H1 (cell line): ENCODE data around the gene CD34. TPM values are rescaled to one million over a fixed set of nuclear protein-coding genes. Genes with fewer than 3 reads are reported as not detected.

Experiments
- CTCF ChIA-PET: fragments of 300-600 bp; sonication (Branson Sonifier 250); formaldehyde crosslinking; loops from one replicate; lab custom pipeline; 2021; ENCODE audit not compliant: partially characterized antibody; lab: Charles Lee
- POLR2A ChIA-PET: fragments of 300-600 bp; sonication (Branson Sonifier 250); formaldehyde crosslinking; loops from one replicate; lab custom pipeline; 2021; ENCODE audit warnings: inconsistent platforms; ENCODE audit not compliant: partially characterized antibody; lab: Charles Lee
- DNase-seq, 2 experiments: peaks; one replicate each; pipeline versions ENCODE4 v3.0.0 to v3.0.0-alpha.2; 2010 to 2022; ENCODE audit warnings: low spot score in 2 of 2, low read depth in 1 of 2, mixed read lengths in 1 of 2
- FAIRE-seq: peaks from 2 replicates; lab custom pipeline; 2011; peaks lifted over from hg19 to GRCh38; lab: Jason Lieb, UNC
- H2AFZ ChIP-seq: 2 replicates; pipeline ENCODE4 v1.8.1; 2012; ENCODE audit warnings: low read length, inconsistent platforms
- H2AK5ac ChIP-seq: 2 replicates; pipeline ENCODE4 v1.6.1; 2013; ENCODE audit warnings: low read depth, low read length
- H2BK120ac ChIP-seq: replicated peaks from 2 replicates; pipeline ENCODE3; 2013; ENCODE audit warnings: low read depth, low read length, inconsistent platforms
- H2BK12ac ChIP-seq: 2 replicates; pipeline ENCODE4 v1.6.1; 2013; ENCODE audit warnings: low read depth, low read length
- H2BK15ac ChIP-seq: 2 replicates; pipeline ENCODE4 v1.6.1; 2013; ENCODE audit warnings: low read length
- H2BK20ac ChIP-seq: 2 replicates; pipeline ENCODE4 v1.6.1; 2013; ENCODE audit warnings: low read length
- H2BK5ac ChIP-seq: 2 replicates; pipeline ENCODE4 v1.6.1; 2013; ENCODE audit warnings: low read depth, low read length
- H3K14ac ChIP-seq: 2 replicates; pipeline ENCODE4 v1.6.1; 2013; ENCODE audit warnings: inconsistent platforms; ENCODE audit not compliant: insufficient read length
- H3K18ac ChIP-seq: 2 replicates; pipeline ENCODE4 v1.6.1; 2013; ENCODE audit warnings: low read length; ENCODE audit errors: extremely low read depth
- H3K23ac ChIP-seq: 2 replicates; pipeline ENCODE4 v1.6.1; 2013; ENCODE audit warnings: inconsistent platforms; ENCODE audit not compliant: insufficient read length
- H3K23me2 ChIP-seq: 2 replicates; pipeline ENCODE4 v1.6.1; 2013; ENCODE audit warnings: low read depth, low read length
- H3K27ac ChIP-seq: 2 replicates; pipeline ENCODE4 v1.6.1; 2011; ENCODE audit warnings: low read depth, low read length, inconsistent platforms
- H3K27me3 ChIP-seq, 4 experiments: replicated peaks in 1 of 4; 1 replicate in 1 of 4; 2 replicates in 3 of 4; pipeline versions ENCODE4 v1.6.1 to v1.8.1; 2011 to 2013; ENCODE audit warnings: low read length in 3 of 4, mild to moderate bottlenecking in 3 of 4, inconsistent platforms in 2 of 4, mixed read lengths in 2 of 4, moderate library complexity in 1 of 4; ENCODE audit not compliant: control insufficient read depth in 3 of 4, insufficient read depth in 3 of 4; ENCODE audit errors: extremely low read depth in 1 of 4
- H3K36me3 ChIP-seq, 4 experiments: 2 replicates each; pipeline versions ENCODE4 v1.6.1 to v1.8.1; 2011 to 2013; ENCODE audit warnings: mild to moderate bottlenecking in 4 of 4, low read length in 3 of 4, moderate library complexity in 2 of 4, control low read depth in 1 of 4, inconsistent platforms in 1 of 4; ENCODE audit not compliant: insufficient read depth in 4 of 4, control insufficient read depth in 2 of 4
- H3K4ac ChIP-seq: replicated peaks from 2 replicates; pipeline ENCODE3; 2013; ENCODE audit warnings: low read length, low read depth, mixed read lengths, inconsistent platforms; ENCODE audit not compliant: insufficient read length
- H3K4me1 ChIP-seq, 4 experiments: replicated peaks in 1 of 4; 1 replicate in 1 of 4; 2 replicates in 3 of 4; pipeline versions ENCODE4 v1.6.1 to v1.8.1; 2011 to 2013; ENCODE audit warnings: low read length in 3 of 4, inconsistent platforms in 2 of 4, mixed read lengths in 1 of 4; ENCODE audit not compliant: insufficient read depth in 4 of 4, control insufficient read depth in 3 of 4
- H3K4me2 ChIP-seq, 2 experiments: 2 replicates each; pipeline versions ENCODE4 v1.6.1 to v1.8.1; 2011 to 2013; ENCODE audit warnings: low read depth in 2 of 2, low read length in 2 of 2, control low read depth in 1 of 2, inconsistent platforms in 1 of 2, mild to moderate bottlenecking in 1 of 2; ENCODE audit not compliant: insufficient read depth in 1 of 2
- H3K4me3 ChIP-seq, 4 experiments: fragments of 200-600, 300-600 bp in 1 of 4; sonication (generic), shearing (Covaris generic), sonication (Bioruptor Twin) in 1 of 4; 2 replicates each; pipeline versions ENCODE4 v1.5.1 to v1.8.1; 2011 to 2016; ENCODE audit warnings: low read length in 4 of 4, low read depth in 3 of 4, control low read depth in 2 of 4, inconsistent platforms in 2 of 4, mild to moderate bottlenecking in 2 of 4, mixed read lengths in 1 of 4, moderate library complexity in 1 of 4; ENCODE audit not compliant: insufficient read depth in 2 of 4; ENCODE audit errors: extremely low read depth in 1 of 4
- H3K56ac ChIP-seq: replicated peaks from 2 replicates; pipeline ENCODE3; 2013; ENCODE audit warnings: low read depth, mild to moderate bottlenecking, mixed read lengths, low read length, inconsistent platforms; ENCODE audit not compliant: insufficient read length
- H3K79me1 ChIP-seq: 2 replicates; pipeline ENCODE4 v1.6.1; 2013; ENCODE audit warnings: low read depth, low read length, control low read depth
- H3K79me2 ChIP-seq, 2 experiments: 2 replicates each; pipeline versions ENCODE4 v1.6.1 to v1.8.1; 2012 to 2013; ENCODE audit warnings: low read length in 2 of 2, mild to moderate bottlenecking in 2 of 2, inconsistent platforms in 1 of 2; ENCODE audit not compliant: insufficient read depth in 2 of 2, control insufficient read depth in 1 of 2
- H3K9ac ChIP-seq, 4 experiments: replicated peaks in 1 of 4; 1 replicate in 1 of 4; 2 replicates in 3 of 4; pipeline versions ENCODE4 v1.6.1 to v1.8.1; 2011 to 2013; ENCODE audit warnings: low read depth in 3 of 4, low read length in 3 of 4, control low read depth in 2 of 4, mild to moderate bottlenecking in 2 of 4, moderate library complexity in 2 of 4, inconsistent platforms in 1 of 4; ENCODE audit errors: extremely low read depth in 1 of 4
- H3K9me3 ChIP-seq, 2 experiments: 2 replicates each; pipeline versions ENCODE4 v1.6.1 to v1.8.1; 2012 to 2013; ENCODE audit warnings: mild to moderate bottlenecking in 2 of 2, moderate library complexity in 2 of 2, control low read depth in 1 of 2, inconsistent platforms in 1 of 2, low read depth in 1 of 2, low read length in 1 of 2, mixed read lengths in 1 of 2; ENCODE audit not compliant: insufficient read depth in 2 of 2
- H4K20me1 ChIP-seq, 2 experiments: replicated peaks in 1 of 2; 2 replicates each; pipeline versions ENCODE3 to v1.8.1; 2011 to 2013; ENCODE audit warnings: inconsistent platforms in 2 of 2, low read length in 2 of 2, mild to moderate bottlenecking in 1 of 2; ENCODE audit not compliant: insufficient read depth in 2 of 2, control insufficient read depth in 1 of 2
- H4K5ac ChIP-seq: 2 replicates; pipeline ENCODE4 v1.6.1; 2013; ENCODE audit warnings: low read length, low read depth, mixed read lengths, inconsistent platforms; ENCODE audit not compliant: insufficient read length
- H4K8ac ChIP-seq: 2 replicates; pipeline ENCODE4 v1.8.0; 2013; ENCODE audit warnings: mild to moderate bottlenecking, moderate library complexity, low read length, inconsistent platforms; ENCODE audit not compliant: insufficient read depth; ENCODE audit errors: extremely low read depth
- H4K91ac ChIP-seq: replicated peaks from 2 replicates; pipeline ENCODE3; 2013; ENCODE audit warnings: low read length, mixed read lengths, inconsistent platforms; ENCODE audit not compliant: insufficient read length
- CBX8 ChIP-seq: fragments of 300-800, 300-1000 bp; sonication (generic); IDR thresholded peaks from 2 replicates; pipeline ENCODE4 v1.7.1; 2016; ENCODE audit warnings: low read depth, low read length, borderline replicate concordance
- HDAC6 ChIP-seq: IDR thresholded peaks from one replicate; pipeline ENCODE4 v1.7.1; 2012; ENCODE audit warnings: low read depth, mild to moderate bottlenecking, inconsistent platforms, low read length, moderate library complexity
- KDM5A ChIP-seq: fragments of 200-600 bp; IDR thresholded peaks from 2 replicates; pipeline ENCODE4 v1.7.1; 2012; ENCODE audit warnings: mild to moderate bottlenecking, low read length, inconsistent platforms, mixed read lengths
- NANOG ChIP-seq: IDR thresholded peaks from 2 replicates; pipeline ENCODE4 v1.6.1; 2011; ENCODE audit warnings: low read length, low read depth, mild to moderate bottlenecking, inconsistent platforms; ENCODE audit not compliant: insufficient read depth, poor library complexity, severe bottlenecking
- SIRT6 ChIP-seq: IDR thresholded peaks from one replicate; pipeline ENCODE4 v1.7.1; 2012; ENCODE audit warnings: low read length, inconsistent platforms
- SRF ChIP-seq: IDR thresholded peaks from 2 replicates; pipeline ENCODE4 v1.6.1; 2011; ENCODE audit warnings: mild to moderate bottlenecking, low read depth, low read length, moderate library complexity
- SUZ12 ChIP-seq: fragments of 200-600 bp; sonication (generic); IDR thresholded peaks from 2 replicates; pipeline ENCODE4 v1.6.1; 2012; ENCODE audit warnings: mild to moderate bottlenecking, inconsistent platforms, low read length, moderate library complexity, mixed read lengths
- TAF1 ChIP-seq: IDR thresholded peaks from 2 replicates; pipeline ENCODE4 v1.6.1; 2011; ENCODE audit warnings: mild to moderate bottlenecking, low read depth, low read length
- WGBS, 2 experiments: shearing (Covaris generic) in 1 of 2; methylation state at CpG; one replicate each; pipeline versions ENCODE4 v1.1.6 to v1.1.7; 2013 to 2015; ENCODE audit warnings: low lambda C conversion rate in 2 of 2, mixed read lengths in 2 of 2, inconsistent platforms in 1 of 2, low coverage in 1 of 2, missing lambda C conversion rate in 1 of 2; ENCODE audit not compliant: insufficient replicate concordance in 2 of 2, insufficient coverage in 1 of 2, insufficient read length in 1 of 2; ENCODE audit errors: extremely low coverage in 1 of 2, missing lambda C conversion rate in 1 of 2; 5-methylcytosine and 5-hydroxymethylcytosine counted together
- polyA plus RNA-seq, 7 experiments: library from polyadenylated mRNA; depleted of rRNA in 3 of 7; stranded (reverse) in 5 of 7; unstranded in 2 of 7; fragments of >200 nt in 5 of 7; fragments of 200-250 nt in 2 of 7; gene quantifications; 1 replicate in 5 of 7; 2 replicates in 1 of 7; 4 replicates in 1 of 7; pipeline versions ENCODE4 v1.2.1 to v1.2.3, GENCODE V29; 2011 to 2013; ENCODE audit warnings: missing spikeins in 2 of 7, mixed read lengths in 2 of 7
- total RNA-seq: library from RNA; stranded (reverse); fragmentation: NEBNext Ultra II Directional; extraction: Animal tissue kit (Norgen Biotek cat#: 25700); gene quantifications from 2 replicates; pipeline ENCODE4 v1.2.1, GENCODE V29; 2021

CD34 gene
- total and polyA plus RNA-seq, 2 of the 8 experiments (the other 6 are each of a cell fraction or from before 2014, with no cell fraction given), result 0.39 to 0.54 TPM

DNA sequence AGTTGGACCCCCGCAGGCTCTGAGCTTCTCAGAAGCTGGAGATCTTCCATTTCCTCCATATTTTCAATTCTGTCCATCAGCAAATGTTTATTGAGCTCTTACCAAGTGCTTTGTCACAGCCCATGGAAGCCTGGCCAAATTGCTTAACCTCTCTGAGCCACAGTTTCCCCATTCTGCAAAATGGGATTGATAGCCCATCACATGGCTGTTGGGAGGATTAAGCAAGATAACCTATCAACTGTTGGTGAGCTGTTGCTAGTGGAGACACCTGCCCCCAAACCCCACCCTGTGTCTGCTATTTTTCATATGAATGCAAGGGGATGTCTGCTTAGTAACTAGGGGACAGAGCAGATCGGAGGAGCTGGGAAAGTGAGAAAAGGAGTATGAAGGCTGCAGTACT lies 38.3 kb downstream of the CD34 start:
- Histone ChIP-seq H3K4ac (no peak overlapping the region), H3K56ac (no peak overlapping the region), H3K4me1 (peaks cover 0 to 8% (median 5%) of the 10 kb centered on the region in 4 experiments; a peak in 6 of 7 replicates), H3K23me2 (peaks cover 5% of the 10 kb centered on the region; the same call in 1 of the 2 replicates), H4K20me1 (no peaks in the 10 kb centered on the region), H3K79me2 (no peaks in the 10 kb centered on the region), H3K18ac (no peak overlapping the region), H3K9ac (no peak overlapping the region), H3K23ac (no peak overlapping the region), H2BK5ac (no peak overlapping the region), H3K79me1 (no peaks in the 10 kb centered on the region), H3K14ac (no peak overlapping the region), H3K4me2 (no peak overlapping the region), H3K27me3 (peaks cover 0 to 23% (median 7%) of the 10 kb centered on the region in 4 experiments; a peak in 6 of 7 replicates), H4K8ac (no peak overlapping the region), H4K5ac (no peak overlapping the region), H2BK20ac (no peak overlapping the region), H4K91ac (no peak overlapping the region), H2BK15ac (no peak overlapping the region), H2AK5ac (no peak overlapping the region), H2BK12ac (no peak overlapping the region), H2BK120ac (no peak overlapping the region), H3K4me3 (no peak overlapping the region), H3K36me3 (no peaks in the 10 kb centered on the region), H2AFZ (0 out of 2 replicates have a peak overlapping the region, but pooled peaks have one; percentile 2), H3K27ac (no peak overlapping the region), H3K9me3 (no peaks in the 10 kb centered on the region)
- TF ChIP-seq TAF1 (no peak), HDAC6 (no peak), SUZ12 (no peak), SRF (no peak), KDM5A (no peak), NANOG (no peak), SIRT6 (no peak), CBX8 (no peak)
- 80% methylated on average over 2 of the region's 2 CpGs; no CpG with 5 or more reads in 1 of the 2 experiments for WGBS, 2 experiments
- POLR2A ChIA-PET, result no interaction called here
- FAIRE-seq, result no peak
- no peak for DNase-seq
- CTCF ChIA-PET, result interaction anchor here (1.1 to 12.5 kb wide), 11 partner anchors 13 to 109 kb away, joined by 4 to 180 read pairs (median 6); no protein-coding TSS in a partner anchor
